GM21526 (cell line): ENCODE results near the gene NME7.
A peak's percentile ranks its signal among the peaks of the same experiment; 100 is the strongest.
"Not testable (repeated sequence)": the region's sequence is repeated elsewhere in the genome, so short reads cannot be mapped to it uniquely, and the experiment has no call there.

Source experiments
- ATAC-seq: cut with Tn5 transposase; IDR thresholded peaks from one replicate; pipeline ENCODE4 v1.9.1; 2021; ENCODE audit warnings: moderate library complexity; ENCODE audit not compliant: unreplicated experiment, low FRiP score

Gene NME7

GRCh38 chr1:169345511-169345910, 22.1 kb downstream of the NME7 start:
- no peak for ATAC-seq

DNA sequence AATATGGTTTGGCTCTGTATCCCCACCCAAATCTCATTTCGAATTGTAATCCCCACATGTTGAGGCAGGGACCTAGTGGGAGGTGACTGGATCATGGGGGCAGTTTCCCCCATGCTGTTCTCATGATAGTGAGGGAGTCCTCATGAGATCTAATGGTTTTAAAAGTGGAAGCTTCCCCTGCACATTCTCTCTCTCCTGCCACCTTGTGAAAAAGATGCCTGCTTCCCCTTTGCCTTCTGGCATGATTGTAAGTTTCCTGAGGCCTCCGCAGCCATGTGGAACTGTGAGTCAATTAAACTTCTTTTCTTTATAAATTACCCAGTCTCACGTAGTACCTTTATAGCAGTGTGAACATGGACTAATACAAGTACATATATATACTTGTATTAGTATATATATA, 25.5 kb downstream of the NME7 start:
- ATAC-seq, result not testable (repeated sequence)

DNA sequence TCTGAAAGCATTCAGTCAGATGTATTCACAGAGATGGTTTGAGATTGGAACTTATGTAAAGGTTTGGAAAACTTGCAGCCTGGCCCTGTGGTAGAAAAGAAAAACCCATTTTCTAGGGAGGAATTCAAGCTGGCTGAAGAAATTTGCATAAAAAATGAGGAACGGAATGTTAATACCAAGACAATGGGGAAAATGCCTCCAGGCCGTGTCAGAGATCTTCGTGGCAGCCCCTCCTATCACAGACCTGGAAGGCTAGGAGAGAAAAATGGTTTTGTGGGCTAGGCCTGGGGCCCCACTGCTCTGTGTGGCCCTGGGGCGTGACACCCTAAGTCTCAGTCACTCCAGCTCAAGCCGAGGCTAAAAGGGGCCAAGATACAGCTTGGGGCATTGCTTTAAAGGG, 26.7 kb downstream of the NME7 start:
- no peak for ATAC-seq

- ATAC-seq, result no peak
Measured at GRCh38 chr1:169339773-169340172, 27.8 kb downstream of the NME7 start.

GRCh38 chr1:169338617-169339016, 29.0 kb downstream of the NME7 start:
- no peak for ATAC-seq

DNA sequence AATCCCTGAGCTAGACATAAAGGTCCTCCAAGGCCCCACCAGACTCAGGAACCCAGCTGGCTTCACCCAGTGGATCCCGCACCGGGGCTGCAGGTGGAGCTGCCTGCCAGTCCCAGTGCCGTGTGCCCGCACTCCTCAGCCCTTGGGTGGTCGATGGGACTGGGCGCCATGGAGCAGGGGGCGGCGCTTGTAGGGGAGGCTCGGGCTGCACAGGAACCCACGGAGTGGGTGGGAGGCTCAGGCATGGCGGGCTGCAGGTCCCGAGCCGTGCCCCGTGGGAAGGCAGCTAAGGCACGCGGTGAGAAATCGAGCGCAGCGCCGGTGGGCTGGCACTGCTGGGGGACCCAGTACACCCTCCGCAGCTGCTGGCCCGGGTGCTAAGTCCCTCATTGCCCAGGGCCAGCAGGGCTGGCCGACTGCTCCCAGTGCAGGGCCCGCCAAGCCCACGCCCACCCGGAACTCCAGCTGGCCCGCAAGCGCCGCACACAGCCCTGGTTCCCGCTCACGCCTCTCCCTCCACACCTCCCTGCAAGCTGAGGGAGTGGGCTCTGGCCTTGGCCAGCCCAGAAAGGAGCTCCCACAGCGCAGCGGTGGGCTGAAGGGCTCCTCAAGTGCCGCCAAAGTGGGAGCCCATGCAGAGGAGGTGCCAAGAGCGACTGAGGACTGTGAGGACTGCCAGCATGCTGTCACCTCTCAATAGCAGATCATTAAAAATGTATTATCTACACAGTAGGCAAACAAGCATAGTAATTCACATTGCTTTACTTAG, 30.5 kb downstream of the NME7 start:
- not testable (repeated sequence) for ATAC-seq

- ATAC-seq, result not testable (repeated sequence)
Measured at GRCh38 chr1:169334727-169335126, 32.9 kb downstream of the NME7 start.

GRCh38 chr1:169330927-169331326, 36.7 kb downstream of the NME7 start:
- no peak for ATAC-seq

GRCh38 chr1:169329383-169329782, 38.2 kb downstream of the NME7 start:
- no peak for ATAC-seq

GRCh38 chr1:169327875-169328274, 39.7 kb downstream of the NME7 start:
- no peak for ATAC-seq

- ATAC-seq, result no peak
Measured at GRCh38 chr1:169326956-169327268, 40.7 kb downstream of the NME7 start.

- ATAC-seq, result no peak
Measured at GRCh38 chr1:169326261-169326955, 41.2 kb downstream of the NME7 start.

- no peak for ATAC-seq
Measured at GRCh38 chr1:169325117-169325516, 42.5 kb downstream of the NME7 start.

DNA sequence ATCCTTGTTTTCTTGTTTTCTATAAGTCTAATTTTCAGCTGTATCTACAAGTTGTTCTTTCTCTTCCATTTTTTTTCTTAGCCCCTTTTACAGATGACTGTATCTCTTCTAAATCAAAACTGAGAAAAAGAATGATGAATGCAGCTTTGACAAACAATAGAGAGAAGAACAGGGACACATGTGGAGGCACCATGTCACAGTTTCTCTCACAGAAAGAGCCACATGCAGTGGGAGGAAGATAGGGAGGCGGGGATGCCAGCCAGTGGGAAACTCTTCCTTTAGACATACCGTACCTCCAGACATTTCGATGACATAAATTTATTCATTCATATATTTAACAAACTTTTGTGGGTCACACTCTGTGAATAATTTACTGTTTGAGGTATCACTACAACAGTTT, 45.5 kb downstream of the NME7 start:
- no peak for ATAC-seq

- ATAC-seq, result no peak
Measured at GRCh38 chr1:169321539-169321938, 46.1 kb downstream of the NME7 start.

GRCh38 chr1:169318536-169319244, 48.9 kb downstream of the NME7 start:
- ATAC-seq, result no peak

GRCh38 chr1:169316556-169316955, 51.0 kb downstream of the NME7 start:
- no peak for ATAC-seq

GRCh38 chr1:169312084-169312954, 55.3 kb downstream of the NME7 start:
- ATAC-seq, result no peak

- peak; percentile 66 for ATAC-seq
Measured at GRCh38 chr1:169309178-169310166, 58.1 kb downstream of the NME7 start.
